Right ventricle myocardium superior (tissue), 1 donor: ENCODE measurements around the gene RGS1. TPM values are rescaled to one million over a fixed set of nuclear protein-coding genes. Genes with fewer than 3 reads are reported as not detected.

Experiments
- ATAC-seq: fragments of 200-7000 bp; cut with Tn5 transposase; one replicate; pipeline ENCODE4 v1.9.1; 2020; ENCODE audit warnings: mild to moderate bottlenecking; ENCODE audit not compliant: poor library complexity
- DNase-seq: peaks from one replicate; pipeline ENCODE4 v3.0.0-alpha.2; 2020
- intact Hi-C: fragments of 100-400 bp; cut with DNase I; formaldehyde crosslinking; loops from one replicate; pipeline ENCODE4 v1.11.2; 2022
- total RNA-seq: library from RNA; stranded (reverse); fragmentation: NEBNext Ultra II Directional; extraction: Animal tissue kit (Norgen Biotek cat#: 25700); gene quantifications from one replicate; pipeline ENCODE4 v1.2.1, GENCODE V29; 2021
- donor health status: DM: no; HTN: yes; CAD: no; lungs with severe emphysema.

The RGS1 gene
- total RNA-seq, 1 donor from 2014 or later, result 0.65 TPM

GRCh38 chr1:192550922-192551534 lies 24.5 kb upstream of the RGS1 start:
- DNase-seq (no peak), ATAC-seq (no peak)
- intact Hi-C loops, result no loop called here

- no peak for DNase-seq
- no peak for ATAC-seq
- intact Hi-C loops, result no loop called here
These were observed 22.8 kb upstream of the RGS1 start for GRCh38 chr1:192552760-192553191.

- ATAC-seq (no peak), DNase-seq (no peak)
- intact Hi-C loops, result no loop called here
These were observed 21.8 kb upstream of the RGS1 start for GRCh38 chr1:192553741-192554140.

- ATAC-seq, result no peak
- DNase-seq, result no peak
- intact Hi-C loops, result no loop called here
These were observed 20.7 kb upstream of the RGS1 start for GRCh38 chr1:192554904-192555303.

GRCh38 chr1:192555399-192555798 lies 20.2 kb upstream of the RGS1 start:
- ATAC-seq (no peak), DNase-seq (no peak)
- intact Hi-C loops, result no loop called here

GRCh38 chr1:192557841-192558595 lies 17.6 kb upstream of the RGS1 start:
- intact Hi-C loops, result no loop called here
- DNase-seq (no peak), ATAC-seq (no peak)

- no peak for ATAC-seq
- no peak for DNase-seq
- intact Hi-C loops, result no loop called here
These were observed 16.2 kb upstream of the RGS1 start for GRCh38 chr1:192559115-192560006.

- DNase-seq, result no peak
- intact Hi-C loops, result no loop called here
- no peak for ATAC-seq
These were observed 14.3 kb upstream of the RGS1 start for GRCh38 chr1:192561301-192561700.

- DNase-seq, result no peak
- ATAC-seq, result no peak
- intact Hi-C loops, result no loop called here
These were observed 12.4 kb upstream of the RGS1 start for GRCh38 chr1:192563129-192563528.

GRCh38 chr1:192564099-192564498 lies 11.5 kb upstream of the RGS1 start:
- intact Hi-C loops, result no loop called here
- DNase-seq, result no peak
- ATAC-seq, result no peak

GRCh38 chr1:192565946-192566345 lies 9.6 kb upstream of the RGS1 start:
- DNase-seq (no peak), ATAC-seq (no peak)
- intact Hi-C loops, result no loop called here

- intact Hi-C loops, result no loop called here
These were observed 8.9 kb upstream of the RGS1 start for GRCh38 chr1:192566657-192567056.

GRCh38 chr1:192568063-192568462 lies 7.5 kb upstream of the RGS1 start:
- intact Hi-C loops, result no loop called here
- DNase-seq, result no peak
- ATAC-seq, result no peak

More at GRCh38 chr1:192566657-192567056, 8.9 kb upstream of the RGS1 start:
- ATAC-seq, result no peak
- no peak for DNase-seq

- ATAC-seq (no peak), DNase-seq (no peak)
- intact Hi-C loops, result no loop called here
These were observed 3.9 kb upstream of the RGS1 start for GRCh38 chr1:192571668-192572067.

- peak; percentile 39 for ATAC-seq
- DNase-seq, result no peak
- intact Hi-C loops, result no loop called here
These were observed 2.1 kb upstream of the RGS1 start for GRCh38 chr1:192573499-192573898.

GRCh38 chr1:192574073-192574472 lies 1.5 kb upstream of the RGS1 start:
- intact Hi-C loops, result no loop called here
- ATAC-seq (no peak), DNase-seq (no peak)

- no peak for DNase-seq
- intact Hi-C loops, result no loop called here
- ATAC-seq, result no peak
These were observed 894 bp downstream of the RGS1 start for GRCh38 chr1:192576190-192577144.
